Activated naive CD8-positive, alpha-beta T cell (primary cell): Measurements from ENCODE around the gene BTBD17.

Experiments
- H3K27ac Mint-ChIP-seq: one replicate; pipeline ENCODE4 v1.8.0; 2021; ENCODE audit warnings: mixed read lengths
- H3K27me3 Mint-ChIP-seq: one replicate; pipeline ENCODE4 v1.8.0; 2021; ENCODE audit warnings: mixed read lengths
- H3K36me3 Mint-ChIP-seq: one replicate; pipeline ENCODE4 v1.8.0; 2021; ENCODE audit warnings: mixed read lengths
- H3K4me1 Mint-ChIP-seq: one replicate; pipeline ENCODE4 v1.8.0; 2021; ENCODE audit warnings: low read depth, mixed read lengths
- H3K4me3 Mint-ChIP-seq: one replicate; pipeline ENCODE4 v1.8.0; 2021; ENCODE audit warnings: mild to moderate bottlenecking, mixed read lengths
- H3K9me3 Mint-ChIP-seq: one replicate; pipeline ENCODE4 v1.8.0; 2021; ENCODE audit warnings: low read depth, mixed read lengths

BTBD17 gene

DNA sequence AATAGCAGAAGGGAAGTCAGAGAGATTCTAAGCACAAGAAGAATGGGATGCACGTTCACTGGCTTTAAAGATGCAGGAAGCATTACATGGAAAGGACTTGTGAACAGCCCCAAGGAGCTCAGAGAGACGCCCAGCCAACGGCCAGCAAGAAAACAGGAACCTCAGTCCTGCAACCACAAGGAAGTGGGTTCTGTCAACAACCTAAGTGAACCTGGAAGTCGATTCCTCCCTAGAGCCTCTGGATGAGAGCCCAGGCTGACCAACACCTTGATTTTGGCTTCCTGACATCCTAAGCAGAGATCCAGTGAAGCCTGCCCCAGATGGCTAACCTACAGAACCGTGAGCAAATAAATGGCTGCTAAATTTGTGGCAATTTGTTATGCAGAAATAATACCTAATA, 30.1 kb upstream of the BTBD17 start:
- Mint-ChIP-seq H3K27me3 (no peaks in the 10 kb centered on the region), H3K9me3 (no peaks in the 10 kb centered on the region), H3K36me3 (no peaks in the 10 kb centered on the region), H3K27ac (no peak overlapping the region), H3K4me1 (no peaks in the 10 kb centered on the region), H3K4me3 (no peak overlapping the region)

DNA sequence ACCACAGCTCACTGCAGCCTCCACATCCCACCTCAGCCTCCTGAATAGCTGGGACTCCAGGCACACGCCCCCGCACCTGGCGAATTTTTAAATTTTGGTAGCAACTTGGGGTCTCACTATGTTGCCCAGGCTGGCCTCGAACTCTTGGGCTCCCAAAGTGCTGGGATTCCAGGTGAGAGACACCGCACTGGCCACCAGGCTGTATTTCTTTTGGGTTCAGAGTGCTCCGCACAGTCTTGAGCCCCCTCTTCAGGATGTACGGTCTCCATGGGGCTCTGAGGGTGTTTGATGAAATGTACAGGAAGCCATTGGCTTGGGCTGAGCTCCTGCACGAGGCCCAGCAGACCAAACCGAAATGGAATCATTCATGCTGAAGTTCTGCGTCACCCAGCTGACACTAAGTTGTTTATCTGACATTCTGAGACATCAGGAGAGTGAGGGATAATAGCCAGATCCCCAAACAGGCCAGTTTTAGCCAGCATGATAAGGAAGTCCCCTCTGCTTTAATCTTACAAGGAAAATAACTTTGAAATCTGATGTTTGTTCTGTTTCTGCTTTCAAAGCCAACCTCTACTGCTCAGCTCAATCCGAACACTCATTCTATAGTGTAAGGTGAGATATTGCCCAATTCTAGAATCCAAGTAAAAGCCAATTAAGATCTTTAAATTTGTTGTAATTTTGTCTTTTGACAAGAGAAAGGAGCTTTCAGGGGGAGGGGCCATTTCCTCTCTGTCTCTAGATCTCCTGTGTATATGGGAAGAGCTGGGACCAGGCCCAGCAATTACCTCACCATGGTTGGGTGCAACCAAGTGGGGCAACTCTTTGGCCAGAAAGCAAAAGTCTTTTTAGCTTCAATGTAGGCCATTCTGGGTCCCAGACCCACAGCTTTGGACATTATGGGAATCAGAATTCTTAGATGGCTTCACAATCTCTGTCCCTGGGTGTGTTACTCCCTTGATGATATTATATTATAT, 29.3 kb upstream of the BTBD17 start:
- Mint-ChIP-seq H3K36me3 (no peaks in the 10 kb centered on the region), H3K4me1 (no peaks in the 10 kb centered on the region), H3K9me3 (no peaks in the 10 kb centered on the region), H3K4me3 (no peak overlapping the region), H3K27me3 (no peaks in the 10 kb centered on the region), H3K27ac (no peak overlapping the region)

DNA sequence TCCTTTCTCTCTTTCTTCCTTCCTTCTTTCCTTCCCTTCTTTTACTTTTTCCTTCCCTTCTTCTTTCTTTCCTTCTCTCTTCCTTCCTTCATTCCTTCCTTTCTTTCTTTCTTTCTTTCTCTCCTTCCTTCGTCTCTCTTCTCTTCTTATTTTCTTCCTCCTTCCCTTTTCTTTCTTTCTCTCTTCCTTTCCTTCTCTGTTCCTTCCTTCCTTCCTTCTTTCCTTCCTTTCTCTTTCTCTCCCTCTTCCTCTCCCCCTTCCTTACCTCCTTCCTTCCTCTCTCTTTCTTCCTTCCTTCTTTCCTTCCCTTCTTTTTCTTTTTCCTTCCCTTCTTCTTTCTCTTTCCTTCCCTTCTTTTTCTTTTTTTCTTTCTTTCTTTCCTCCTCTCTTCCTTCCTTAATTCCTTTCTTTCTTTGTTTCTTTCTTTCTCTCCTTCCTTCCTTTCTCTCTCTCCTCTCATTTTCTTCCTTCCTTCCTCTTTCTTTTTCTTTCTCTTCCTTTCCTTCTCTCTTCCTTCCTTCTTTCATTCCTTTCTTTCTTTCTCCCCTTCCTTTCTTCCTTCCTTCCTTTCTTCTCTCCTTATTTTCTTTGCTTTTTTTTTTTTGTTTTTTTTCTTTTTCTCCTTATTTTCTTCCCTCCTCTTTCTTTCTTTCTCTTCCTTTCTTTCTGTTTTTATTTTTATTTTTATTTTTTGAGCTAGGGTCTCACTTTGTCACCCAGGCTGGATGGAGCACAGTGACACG, 28.4 kb upstream of the BTBD17 start:
- no peaks in the 10 kb centered on the region for H3K9me3 Mint-ChIP-seq
- no peaks in the 10 kb centered on the region for H3K27me3 Mint-ChIP-seq
- no peaks in the 10 kb centered on the region for H3K36me3 Mint-ChIP-seq
- H3K27ac Mint-ChIP-seq: no peak overlapping the region
- H3K4me3 Mint-ChIP-seq: no peak overlapping the region
- no peaks in the 10 kb centered on the region for H3K4me1 Mint-ChIP-seq

DNA sequence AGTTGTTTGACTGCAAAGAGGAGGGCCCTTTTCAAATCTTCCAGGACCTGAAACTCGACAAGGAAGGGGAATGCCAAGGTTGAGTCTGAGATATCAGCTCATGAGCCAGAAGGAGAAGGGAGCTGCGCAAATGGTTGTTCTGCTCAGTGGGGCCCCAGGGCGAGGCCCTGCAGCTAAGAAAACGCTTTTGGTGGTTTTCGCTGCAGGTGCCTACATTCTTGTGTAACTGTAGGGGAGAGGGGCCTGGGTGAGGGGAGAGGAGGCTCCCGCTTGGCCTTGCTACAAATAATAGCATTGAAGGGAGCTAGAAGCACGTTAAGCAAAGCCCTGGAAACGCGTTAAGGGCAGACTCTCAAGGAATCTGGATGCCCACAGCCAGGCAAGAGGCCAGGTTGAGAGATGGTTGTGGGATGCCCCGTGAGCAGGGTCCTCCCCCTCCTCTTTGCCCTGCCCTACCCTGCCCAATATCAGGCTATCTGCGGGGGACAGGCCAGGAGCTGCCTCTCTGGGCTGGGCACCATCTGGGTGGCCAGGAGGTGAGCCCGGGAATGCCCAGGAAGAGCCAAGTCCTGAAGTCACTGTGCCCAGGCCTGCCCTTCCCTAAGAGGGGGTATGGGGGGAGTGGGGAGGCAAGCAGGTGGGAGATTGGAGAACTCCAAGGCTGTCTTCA, 27.6 kb upstream of the BTBD17 start:
- Mint-ChIP-seq H3K27me3 (no peaks in the 10 kb centered on the region), H3K36me3 (no peaks in the 10 kb centered on the region), H3K4me3 (no peak overlapping the region), H3K27ac (no peak overlapping the region), H3K4me1 (no peaks in the 10 kb centered on the region), H3K9me3 (no peaks in the 10 kb centered on the region)

GRCh38 chr17:74387365-74388218, 25.9 kb upstream of the BTBD17 start:
- H3K9me3 Mint-ChIP-seq: no peaks in the 10 kb centered on the region
- no peaks in the 10 kb centered on the region for H3K36me3 Mint-ChIP-seq
- no peaks in the 10 kb centered on the region for H3K27me3 Mint-ChIP-seq
- H3K4me1 Mint-ChIP-seq: no peaks in the 10 kb centered on the region
- no peak overlapping the region for H3K27ac Mint-ChIP-seq
- H3K4me3 Mint-ChIP-seq: no peak overlapping the region

DNA sequence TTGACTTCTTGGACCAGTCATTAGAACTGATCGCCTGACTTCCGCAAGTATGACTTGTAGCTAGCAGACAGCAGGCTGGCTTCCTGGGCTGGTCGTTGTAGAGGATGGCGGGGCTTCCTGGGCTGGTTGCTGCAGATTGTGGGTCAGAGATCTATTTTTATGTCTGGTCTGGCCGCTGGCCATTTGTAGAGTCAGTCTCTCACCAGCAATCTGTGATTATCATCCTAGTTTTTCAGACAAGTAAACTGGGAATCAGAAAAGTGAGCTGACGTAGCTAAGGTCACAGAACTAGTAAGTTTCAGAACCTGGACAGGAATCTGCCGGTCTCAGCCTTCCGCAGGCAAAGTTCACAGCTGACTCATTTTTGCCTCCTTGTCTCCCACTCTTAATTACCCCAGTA, 24.7 kb upstream of the BTBD17 start:
- Mint-ChIP-seq H3K4me3 (no peak overlapping the region), H3K36me3 (no peaks in the 10 kb centered on the region), H3K27ac (no peak overlapping the region), H3K27me3 (no peaks in the 10 kb centered on the region), H3K4me1 (no peaks in the 10 kb centered on the region), H3K9me3 (no peaks in the 10 kb centered on the region)

- no peaks in the 10 kb centered on the region for H3K9me3 Mint-ChIP-seq
- H3K4me3 Mint-ChIP-seq: no peak overlapping the region
- H3K27ac Mint-ChIP-seq: no peak overlapping the region
- no peaks in the 10 kb centered on the region for H3K27me3 Mint-ChIP-seq
- H3K36me3 Mint-ChIP-seq: no peaks in the 10 kb centered on the region
- H3K4me1 Mint-ChIP-seq: no peaks in the 10 kb centered on the region
Measured at GRCh38 chr17:74385201-74385600, 23.5 kb upstream of the BTBD17 start.

DNA sequence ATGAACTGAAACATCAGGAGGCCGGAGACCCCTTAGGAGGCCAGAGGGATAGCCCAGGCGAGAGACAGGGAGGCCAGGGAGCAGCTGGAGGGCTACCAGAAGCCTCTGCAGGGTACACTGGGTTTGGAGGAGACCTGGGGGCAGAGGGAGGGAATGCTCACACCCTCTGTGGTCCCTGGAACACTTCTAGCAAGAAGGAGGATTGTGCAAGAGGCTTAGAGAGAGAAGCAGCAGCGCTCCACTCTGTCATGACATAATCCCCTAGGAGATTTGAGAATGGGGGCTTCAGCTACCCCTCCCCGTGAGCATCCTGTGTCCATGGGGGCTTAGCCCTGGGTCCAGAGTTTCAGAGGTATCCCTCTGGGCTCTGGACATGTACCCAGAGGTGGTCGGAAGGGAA, 21.5 kb upstream of the BTBD17 start:
- Mint-ChIP-seq H3K27me3 (no peaks in the 10 kb centered on the region), H3K4me3 (no peak overlapping the region), H3K4me1 (no peaks in the 10 kb centered on the region), H3K9me3 (no peaks in the 10 kb centered on the region), H3K36me3 (no peaks in the 10 kb centered on the region), H3K27ac (no peak overlapping the region)

DNA sequence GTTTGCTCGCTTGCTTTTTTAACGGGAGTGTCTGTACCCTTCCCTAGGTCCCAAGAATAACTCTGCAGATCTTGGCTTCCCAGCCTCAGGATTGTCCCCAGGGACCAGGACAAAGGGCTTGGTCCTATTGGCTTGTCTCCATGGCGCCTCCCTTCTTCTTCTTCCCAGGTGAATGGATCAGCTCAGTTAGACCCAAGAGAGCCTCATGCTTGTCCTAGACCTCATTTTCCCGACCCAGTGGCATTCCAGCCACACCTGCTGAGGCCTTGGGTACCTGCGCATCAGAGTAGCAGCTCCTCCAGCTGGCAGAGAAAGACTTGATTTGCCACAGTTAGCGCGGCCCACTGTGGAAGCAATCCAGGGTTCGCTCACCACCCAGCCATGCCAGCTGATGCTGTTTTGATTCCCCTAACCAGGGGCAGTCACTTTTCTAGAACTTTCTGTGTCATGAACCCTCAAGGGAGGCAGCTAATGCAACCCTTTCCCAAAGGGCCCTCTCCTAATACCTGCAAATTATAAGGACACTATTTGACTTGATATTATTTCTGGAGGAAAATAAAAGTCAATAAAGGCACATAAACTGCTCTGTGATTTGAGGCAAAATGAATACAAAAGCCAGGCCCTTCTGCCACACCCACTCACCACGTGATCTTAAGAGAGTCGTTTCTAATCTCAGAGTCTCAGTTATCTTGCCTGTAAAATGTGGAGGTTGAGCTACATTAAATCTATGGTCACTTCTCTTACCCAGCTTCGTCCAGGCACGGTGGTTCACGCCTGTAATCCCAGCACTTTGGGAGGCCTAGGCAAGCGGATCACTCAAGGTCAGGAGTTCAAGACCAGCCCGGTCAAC, 19.5 kb upstream of the BTBD17 start:
- H3K4me1 Mint-ChIP-seq: no peaks in the 10 kb centered on the region
- H3K4me3 Mint-ChIP-seq: no peak overlapping the region
- no peaks in the 10 kb centered on the region for H3K27me3 Mint-ChIP-seq
- H3K9me3 Mint-ChIP-seq: no peaks in the 10 kb centered on the region
- H3K27ac Mint-ChIP-seq: no peak overlapping the region
- H3K36me3 Mint-ChIP-seq: no peaks in the 10 kb centered on the region

DNA sequence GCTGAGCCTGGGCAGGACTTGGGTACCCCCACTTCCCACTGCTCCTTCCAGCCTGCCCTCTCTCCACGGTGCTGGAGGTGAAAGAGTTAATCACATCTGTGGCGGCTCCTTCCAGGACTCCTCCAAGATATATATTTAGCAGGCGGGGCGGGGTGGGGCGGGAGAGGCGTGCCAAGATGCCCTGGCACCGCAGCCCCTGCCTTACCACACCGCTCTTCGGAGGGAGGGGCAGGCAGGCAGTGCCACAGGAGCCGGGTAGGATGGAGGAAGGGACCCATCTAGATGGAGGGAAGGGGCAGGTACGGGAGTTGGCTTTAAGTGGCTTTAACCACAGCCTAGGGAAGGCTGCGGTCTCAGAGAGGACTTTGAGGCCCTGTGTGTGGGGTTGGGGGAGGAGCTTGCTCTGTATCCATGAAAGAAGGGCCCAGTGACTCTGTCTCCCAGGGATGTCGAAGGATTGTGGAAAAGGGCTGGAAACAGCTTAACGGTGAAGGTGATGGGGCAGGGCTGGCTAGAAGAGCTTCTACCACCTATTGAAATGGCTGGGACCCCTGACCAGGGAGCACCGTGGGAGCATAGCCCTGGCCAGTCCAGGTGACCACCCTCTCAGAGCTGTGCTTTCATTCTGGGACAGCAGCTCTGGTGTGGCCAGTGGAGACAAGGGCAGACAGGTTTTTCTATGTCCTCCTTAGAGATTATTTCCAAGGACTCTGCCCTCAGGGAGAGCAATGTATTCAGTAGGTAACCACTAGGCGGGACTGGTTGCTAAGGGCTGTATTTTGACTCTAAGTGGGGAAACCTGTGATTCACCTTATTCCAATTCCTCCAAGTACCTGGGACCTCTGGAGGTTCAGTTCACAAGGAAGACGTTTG, 18.7 kb upstream of the BTBD17 start:
- Mint-ChIP-seq H3K27me3 (no peaks in the 10 kb centered on the region), H3K36me3 (no peaks in the 10 kb centered on the region), H3K4me1 (no peaks in the 10 kb centered on the region), H3K27ac (no peak overlapping the region), H3K4me3 (no peak overlapping the region), H3K9me3 (no peaks in the 10 kb centered on the region)

DNA sequence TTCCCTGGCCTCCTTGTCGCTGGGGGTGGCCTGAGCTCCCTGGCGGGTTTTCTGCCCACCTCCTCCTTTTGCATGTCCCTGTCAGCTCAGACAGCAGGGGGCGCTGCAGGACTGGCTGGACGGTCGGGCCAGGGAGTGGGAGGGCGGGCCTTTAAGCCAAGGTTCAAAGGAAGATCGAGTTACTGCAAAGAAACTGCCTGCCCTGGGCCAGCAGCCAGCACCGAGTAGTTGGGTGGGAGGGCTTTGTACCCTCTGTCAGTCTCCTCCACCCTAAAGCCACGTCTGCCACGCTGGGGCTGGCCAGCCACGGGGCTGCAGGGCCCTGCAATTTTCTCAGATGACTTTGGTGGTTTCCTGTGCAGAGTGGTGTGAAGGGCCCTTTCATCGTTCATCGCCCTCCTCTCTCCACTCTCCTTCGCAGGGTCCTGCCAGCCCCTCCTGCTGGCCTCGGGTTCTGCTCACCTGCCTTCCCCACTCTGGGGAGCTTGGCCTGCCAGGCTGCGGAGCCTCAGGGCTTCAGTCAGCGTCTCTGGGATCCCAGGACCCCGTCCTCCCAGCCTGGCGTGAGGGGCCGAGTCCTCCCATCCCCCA, 17.9 kb upstream of the BTBD17 start:
- no peaks in the 10 kb centered on the region for H3K4me1 Mint-ChIP-seq
- no peaks in the 10 kb centered on the region for H3K9me3 Mint-ChIP-seq
- no peaks in the 10 kb centered on the region for H3K27me3 Mint-ChIP-seq
- no peak overlapping the region for H3K27ac Mint-ChIP-seq
- H3K36me3 Mint-ChIP-seq: no peaks in the 10 kb centered on the region
- no peak overlapping the region for H3K4me3 Mint-ChIP-seq

DNA sequence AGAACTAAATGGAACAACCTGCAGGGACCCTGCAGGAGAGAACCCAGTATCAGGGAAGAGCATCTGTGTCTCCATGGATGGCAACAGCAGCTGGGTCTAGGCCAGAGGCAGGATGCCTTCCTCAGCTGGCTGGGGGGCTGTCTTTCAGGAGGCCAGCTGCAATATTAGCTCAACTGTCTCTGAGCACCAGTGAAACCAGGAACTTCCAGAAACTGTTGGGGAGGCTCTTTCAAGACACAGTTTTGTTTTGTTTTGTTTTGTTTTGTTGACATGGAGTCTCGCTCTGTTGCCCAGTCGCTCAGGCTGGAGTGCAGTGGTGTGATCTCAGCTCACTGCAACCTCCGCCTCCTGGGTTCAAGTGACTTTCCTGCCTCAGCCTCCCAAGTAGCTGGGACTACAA, 13.2 kb upstream of the BTBD17 start:
- Mint-ChIP-seq H3K27ac (no peak overlapping the region), H3K36me3 (no peaks in the 10 kb centered on the region), H3K4me1 (no peaks in the 10 kb centered on the region), H3K9me3 (no peaks in the 10 kb centered on the region), H3K4me3 (no peak overlapping the region), H3K27me3 (no peaks in the 10 kb centered on the region)
